Spleen (tissue), 10 donors: ENCODE measurements around the gene HID1. TPM values are rescaled to one million over a fixed set of nuclear protein-coding genes. Genes with fewer than 3 reads are reported as not detected.

Source experiments
- polyA plus RNA-seq, 3 donors: library from polyadenylated mRNA; stranded (reverse); fragments of 200-250 nt; gene quantifications; one replicate each; pipeline ENCODE4 v1.2.1, GENCODE V29; 2013
- total RNA-seq, 7 donors: library from RNA; depleted of rRNA in 3 of 7; stranded (reverse); fragments of >200 nt in 3 of 7; fragmentation: NEBNext Ultra II Directional in 4 of 7; extraction: Animal tissue kit (Norgen Biotek cat#: 25700) in 4 of 7; gene quantifications; one replicate each; pipeline versions ENCODE4 v1.1.0 to v1.2.1, GENCODE V29; 2016 to 2021
- donor health status: healthy with polysubstance abuse.
- donor health status: DM: no; HTN: no; CAD: no; lungs with moderate emphysema.
- donor health status: DM: no; HTN: no; CAD: no.
- donor health status: Bipolar disorder and iron deficiency.
- donor health status: healthy.
- donor health status: DM: no; HTN: no; CAD: no.
- donor health status: DM: yes; HTN: yes; CAD: no.

Gene HID1
- total and polyA plus RNA-seq, 10 donors = 5.2 to 39.4 (median 24.8) TPM

Other genes with a start within 250 kb of the HID1 start
- 10 to 100 TPM; 17.4 to 29.2 (median 24.3) TPM for gene RAB37, start 235.5 kb downstream of the HID1 start, total RNA-seq
- gene RAB37, start 235.5 kb downstream of the HID1 start, polyA plus RNA-seq = 10 to 100 TPM; 16.6 to 37.6 (median 19.8) TPM
- gene NHERF1, start 224.1 kb downstream of the HID1 start, total RNA-seq = 10 to 100 TPM; 41.9 to 85.6 (median 53.9) TPM
- 10 to 100 TPM; 28.7 to 51.8 (median 37.2) TPM for gene NHERF1, start 224.1 kb downstream of the HID1 start, polyA plus RNA-seq
- gene NAT9, start 196.4 kb downstream of the HID1 start, total RNA-seq = 10 to 100 TPM; 25.6 to 48.4 (median 41.5) TPM
- 10 to 100 TPM; 30.4 to 37.4 (median 33.2) TPM for gene NAT9, start 196.4 kb downstream of the HID1 start, polyA plus RNA-seq
- 1 to 10 TPM in 1 of 7 donors, under 1 TPM in 3, not detected in 3; 0.17 to 1.5 (median 0.43) TPM for gene GRIN2C, start 112.9 kb downstream of the HID1 start, total RNA-seq
- gene GRIN2C, start 112.9 kb downstream of the HID1 start, polyA plus RNA-seq = under 1 TPM in 2 of 3 donors, not detected in 1; 0.02 to 0.16 TPM
- gene FDXR, start 99.8 kb downstream of the HID1 start, total RNA-seq = 100 to 1,000 TPM in 1 of 7 donors, 10 to 100 TPM in 6; 17.7 to 114 (median 41.3) TPM
- gene FDXR, start 99.8 kb downstream of the HID1 start, polyA plus RNA-seq = 10 to 100 TPM; 13.6 to 66.1 (median 17.9) TPM
- gene FADS6, start 79.1 kb downstream of the HID1 start, total RNA-seq = 1 to 10 TPM; 1.5 to 8.8 (median 5.4) TPM
- gene FADS6, start 79.1 kb downstream of the HID1 start, polyA plus RNA-seq = 1 to 10 TPM in 1 of 3 donors, under 1 TPM in 2; 0.13 to 2.4 (median 0.61) TPM
- not detected for gene USH1G, start 49.5 kb downstream of the HID1 start, total RNA-seq
- not detected for gene USH1G, start 49.5 kb downstream of the HID1 start, polyA plus RNA-seq
- not detected for gene OTOP2, start 48.5 kb downstream of the HID1 start, total RNA-seq
- gene OTOP2, start 48.5 kb downstream of the HID1 start, polyA plus RNA-seq = not detected
- gene OTOP3, start 36.9 kb downstream of the HID1 start, total RNA-seq = not detected
- not detected for gene OTOP3, start 36.9 kb downstream of the HID1 start, polyA plus RNA-seq
- gene CDR2L, start 14.9 kb upstream of the HID1 start, total RNA-seq = 1 to 10 TPM; 1.5 to 6.0 (median 3.0) TPM
- gene CDR2L, start 14.9 kb upstream of the HID1 start, polyA plus RNA-seq = 1 to 10 TPM in 1 of 3 donors, under 1 TPM in 2; 0.48 to 1.5 (median 0.85) TPM
- gene MRPL58, start 39.9 kb upstream of the HID1 start, total RNA-seq = 10 to 100 TPM; 16.5 to 60.7 (median 20.5) TPM
- 10 to 100 TPM; 33.1 to 43.3 (median 41.6) TPM for gene MRPL58, start 39.9 kb upstream of the HID1 start, polyA plus RNA-seq
- gene ATP5PD, start 74.2 kb upstream of the HID1 start, total RNA-seq = 100 to 1,000 TPM; 124 to 164 (median 137) TPM
- 100 to 1,000 TPM; 257 to 312 (median 270) TPM for gene ATP5PD, start 74.2 kb upstream of the HID1 start, polyA plus RNA-seq
- 10 to 100 TPM; 23.0 to 28.4 (median 25.5) TPM for gene KCTD2, start 74.5 kb upstream of the HID1 start, total RNA-seq
- 10 to 100 TPM; 11.0 to 27.2 (median 11.9) TPM for gene KCTD2, start 74.5 kb upstream of the HID1 start, polyA plus RNA-seq
- gene SLC16A5, start 115.2 kb upstream of the HID1 start, total RNA-seq = 10 to 100 TPM in 6 of 7 donors, 1 to 10 TPM in 1; 9.3 to 31.0 (median 14.9) TPM
- 1 to 10 TPM; 3.1 to 6.4 (median 4.7) TPM for gene SLC16A5, start 115.2 kb upstream of the HID1 start, polyA plus RNA-seq
- 10 to 100 TPM; 10.5 to 19.2 (median 14.7) TPM for gene ARMC7, start 137.2 kb upstream of the HID1 start, total RNA-seq
- 10 to 100 TPM in 2 of 3 donors, 1 to 10 TPM in 1; 7.8 to 12.4 (median 10.0) TPM for gene ARMC7, start 137.2 kb upstream of the HID1 start, polyA plus RNA-seq
- 10 to 100 TPM; 48.2 to 77.9 (median 54.6) TPM for gene NT5C, start 159.0 kb upstream of the HID1 start, total RNA-seq
- 100 to 1,000 TPM; 105 to 145 (median 139) TPM for gene NT5C, start 159.0 kb upstream of the HID1 start, polyA plus RNA-seq
- gene JPT1, start 181.8 kb upstream of the HID1 start, total RNA-seq = 100 to 1,000 TPM in 2 of 7 donors, 10 to 100 TPM in 5; 47.1 to 116 (median 92.1) TPM
- 100 to 1,000 TPM; 106 to 192 (median 164) TPM for gene JPT1, start 181.8 kb upstream of the HID1 start, polyA plus RNA-seq
- 100 to 1,000 TPM in 4 of 7 donors, 10 to 100 TPM in 3; 67.7 to 310 (median 251) TPM for gene SUMO2, start 210.2 kb upstream of the HID1 start, total RNA-seq
- 100 to 1,000 TPM in 2 of 3 donors, 10 to 100 TPM in 1; 97.3 to 127 (median 117) TPM for gene SUMO2, start 210.2 kb upstream of the HID1 start, polyA plus RNA-seq
- gene NUP85, start 232.9 kb upstream of the HID1 start, total RNA-seq = 10 to 100 TPM; 35.5 to 83.8 (median 66.1) TPM
- gene NUP85, start 232.9 kb upstream of the HID1 start, polyA plus RNA-seq = 10 to 100 TPM; 45.8 to 79.8 (median 61.8) TPM